ENCODE results near the gene PKN1.

The PKN1 gene

GRCh38 chr19:14510311-14511228 lies 77.5 kb downstream of the PKN1 start:
- TF ChIP-seq, protein P1, sequence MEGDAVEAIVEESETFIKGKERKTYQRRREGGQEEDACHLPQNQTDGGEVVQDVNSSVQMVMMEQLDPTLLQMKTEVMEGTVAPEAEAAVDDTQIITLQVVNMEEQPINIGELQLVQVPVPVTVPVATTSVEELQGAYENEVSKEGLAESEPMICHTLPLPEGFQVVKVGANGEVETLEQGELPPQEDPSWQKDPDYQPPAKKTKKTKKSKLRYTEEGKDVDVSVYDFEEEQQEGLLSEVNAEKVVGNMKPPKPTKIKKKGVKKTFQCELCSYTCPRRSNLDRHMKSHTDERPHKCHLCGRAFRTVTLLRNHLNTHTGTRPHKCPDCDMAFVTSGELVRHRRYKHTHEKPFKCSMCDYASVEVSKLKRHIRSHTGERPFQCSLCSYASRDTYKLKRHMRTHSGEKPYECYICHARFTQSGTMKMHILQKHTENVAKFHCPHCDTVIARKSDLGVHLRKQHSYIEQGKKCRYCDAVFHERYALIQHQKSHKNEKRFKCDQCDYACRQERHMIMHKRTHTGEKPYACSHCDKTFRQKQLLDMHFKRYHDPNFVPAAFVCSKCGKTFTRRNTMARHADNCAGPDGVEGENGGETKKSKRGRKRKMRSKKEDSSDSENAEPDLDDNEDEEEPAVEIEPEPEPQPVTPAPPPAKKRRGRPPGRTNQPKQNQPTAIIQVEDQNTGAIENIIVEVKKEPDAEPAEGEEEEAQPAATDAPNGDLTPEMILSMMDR (IDR thresholded peaks at IDR 0.05; ENCODE audit: borderline replicate concordance, insufficient read depth, low read depth, low read length): no peak

DNA sequence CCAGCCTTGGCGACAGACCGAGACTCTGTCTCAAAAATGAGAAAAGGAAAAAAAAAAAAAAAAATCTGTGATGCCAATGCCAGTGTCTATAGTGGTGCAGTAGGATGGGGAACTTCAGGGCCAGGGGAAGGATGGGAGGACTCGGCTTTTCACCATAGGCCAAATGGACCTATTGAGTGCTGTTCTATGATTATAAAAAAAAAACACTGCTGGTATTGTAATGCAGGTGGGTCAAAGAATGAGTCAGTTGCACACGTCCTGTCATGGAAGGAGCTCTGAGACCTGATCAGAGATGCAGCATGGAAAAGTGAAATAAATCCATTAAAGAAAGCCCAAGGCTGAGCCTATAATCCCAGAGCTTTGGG lies 78.1 kb downstream of the PKN1 start:
- TF ChIP-seq, protein P1 (IDR thresholded peaks at IDR 0.05; ENCODE audit: borderline replicate concordance, insufficient read depth, low read depth, low read length): no peak
- no peak overlapping the region for H3K4me3 ChIP-seq (ENCODE audit: low read depth, low read length)

More at GRCh38 chr19:14510311-14511228, 77.5 kb downstream of the PKN1 start:
- no peak overlapping the region for H3K4me3 ChIP-seq (ENCODE audit: low read depth, low read length)

- TF ChIP-seq, protein P1 (IDR thresholded peaks at IDR 0.05; ENCODE audit: borderline replicate concordance, insufficient read depth, low read depth, low read length): no peak
- H3K4me3 ChIP-seq (ENCODE audit: low read depth, low read length): no peak overlapping the region
These were observed 79.4 kb downstream of the PKN1 start for GRCh38 chr19:14512406-14512961.

DNA sequence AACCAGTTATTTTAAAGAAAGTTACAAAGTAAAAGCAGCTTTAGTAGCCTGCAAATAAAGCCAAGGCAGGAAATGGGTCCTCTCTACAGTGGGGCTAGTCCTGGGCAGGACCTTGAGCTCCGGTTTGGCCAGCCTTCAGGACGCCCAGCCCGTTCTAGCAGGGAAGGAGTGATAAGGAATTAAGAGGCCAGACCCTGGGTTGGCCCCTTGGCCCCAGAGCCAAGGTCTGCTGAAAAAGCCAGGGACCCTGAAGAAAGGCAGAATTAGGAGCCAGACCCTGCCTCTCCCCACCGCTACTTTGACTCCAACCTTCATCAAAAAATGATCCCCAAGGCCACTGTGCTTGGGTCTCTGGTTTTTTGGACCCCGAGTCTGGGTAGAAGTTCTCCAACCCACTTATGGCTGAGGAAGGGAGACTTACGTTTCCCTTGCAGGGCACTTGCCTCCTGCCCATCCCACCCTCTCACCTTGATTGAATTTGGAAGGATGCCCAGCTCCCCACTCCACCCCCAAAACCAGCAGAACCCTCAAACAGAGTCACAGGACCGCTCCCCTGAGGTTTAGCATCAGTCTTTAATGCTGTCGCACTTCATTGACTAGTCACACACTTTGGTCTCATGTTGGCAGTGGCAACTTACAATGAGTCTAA lies 81.2 kb downstream of the PKN1 start:
- H3K4me3 ChIP-seq (ENCODE audit: low read depth, low read length): no peak overlapping the region
- TF ChIP-seq, protein P1 (IDR thresholded peaks at IDR 0.05; ENCODE audit: borderline replicate concordance, insufficient read depth, low read depth, low read length): no peak

GRCh38 chr19:14515501-14516047 lies 82.5 kb downstream of the PKN1 start:
- no peak overlapping the region for H3K4me3 ChIP-seq (ENCODE audit: low read depth, low read length)

GRCh38 chr19:14516048-14516534 lies 83.0 kb downstream of the PKN1 start:
- TF ChIP-seq, protein P1 (IDR thresholded peaks at IDR 0.05; ENCODE audit: borderline replicate concordance, insufficient read depth, low read depth, low read length): no peak
- H3K4me3 ChIP-seq (ENCODE audit: low read depth, low read length): no peak overlapping the region

More at GRCh38 chr19:14515501-14516047, 82.5 kb downstream of the PKN1 start:
- TF ChIP-seq, protein P1 (IDR thresholded peaks at IDR 0.05; ENCODE audit: borderline replicate concordance, insufficient read depth, low read depth, low read length): no peak

Measured in GM12875 (cell line).